Ishikawa (cell line): ENCODE data around the gene HPS4.

ENCODE experiments used
- CEBPB ChIP-seq: IDR thresholded peaks from 2 replicates; pipeline ENCODE4 v1.6.1; 2012
- CREB1 ChIP-seq: IDR thresholded peaks from 2 replicates; pipeline ENCODE4 v1.6.1; 2012; ENCODE audit warnings: low read depth
- EGR1 ChIP-seq: IDR thresholded peaks from 2 replicates; pipeline ENCODE4 v1.6.1; 2012
- EP300 ChIP-seq: IDR thresholded peaks from 2 replicates; pipeline ENCODE4 v1.6.1; 2012; ENCODE audit warnings: borderline replicate concordance
- FOXM1 ChIP-seq: IDR thresholded peaks from 2 replicates; pipeline ENCODE4 v1.6.1; 2012; ENCODE audit warnings: low read depth, borderline replicate concordance
- MAX ChIP-seq: IDR thresholded peaks from 2 replicates; pipeline ENCODE4 v1.6.1; 2012
- NFIC ChIP-seq: IDR thresholded peaks from 2 replicates; pipeline ENCODE4 v1.6.1; 2012
- RAD21 ChIP-seq: IDR thresholded peaks from 2 replicates; pipeline ENCODE4 v1.6.1; 2012; ENCODE audit warnings: low read depth
- REST ChIP-seq: IDR thresholded peaks from 2 replicates; pipeline ENCODE4 v1.6.1; 2012; ENCODE audit warnings: low read depth, mild to moderate bottlenecking
- TAF1 ChIP-seq: IDR thresholded peaks from 2 replicates; pipeline ENCODE4 v1.6.1; 2012; ENCODE audit warnings: low read depth, mild to moderate bottlenecking
- TCF12 ChIP-seq: IDR thresholded peaks from 2 replicates; pipeline ENCODE4 v1.6.1; 2012; ENCODE audit warnings: low read depth
- TEAD4 ChIP-seq: IDR thresholded peaks from 2 replicates; pipeline ENCODE4 v1.6.1; 2012
- USF1 ChIP-seq: IDR thresholded peaks from 2 replicates; pipeline ENCODE4 v1.6.1; 2012
- YY1 ChIP-seq: IDR thresholded peaks from 2 replicates; pipeline ENCODE4 v1.6.1; 2012; ENCODE audit warnings: low read depth
- ZBTB7A ChIP-seq: IDR thresholded peaks from 2 replicates; pipeline ENCODE4 v1.6.1; 2012; ENCODE audit warnings: low read depth

The HPS4 gene

GRCh38 chr22:26489447-26490036, 6.0 kb upstream of the HPS4 start:
- TF ChIP-seq CEBPB (no peak), FOXM1 (no peak), EP300 (no peak), YY1 (no peak), EGR1 (no peak), RAD21 (no peak), TCF12 (no peak), TAF1 (no peak), MAX (no peak), NFIC (no peak), TEAD4 (no peak), CREB1 (no peak), USF1 (no peak), REST (no peak), ZBTB7A (no peak)

- TF ChIP-seq RAD21 (no peak), TAF1 (no peak), YY1 (no peak), REST (no peak), CEBPB (no peak), FOXM1 (no peak), TEAD4 (no peak), CREB1 (no peak), ZBTB7A (no peak), EGR1 (no peak)
These were observed 4.4 kb upstream of the HPS4 start for GRCh38 chr22:26487996-26488395.

- TF ChIP-seq FOXM1 (no peak), USF1 (no peak), EGR1 (no peak), YY1 (no peak), TEAD4 (no peak), NFIC (no peak), REST (no peak), RAD21 (no peak), ZBTB7A (no peak), MAX (no peak), TAF1 (no peak)
These were observed 2.8 kb upstream of the HPS4 start for GRCh38 chr22:26486394-26486793.

GRCh38 chr22:26485806-26486390, 2.3 kb upstream of the HPS4 start:
- TF ChIP-seq CEBPB (no peak), EGR1 (no peak)

- TF ChIP-seq USF1 = no peak
- TF ChIP-seq YY1 = no peak
- no peak for TF ChIP-seq CEBPB
- no peak for TF ChIP-seq TEAD4
- no peak for TF ChIP-seq RAD21
- no peak for TF ChIP-seq NFIC
- TF ChIP-seq ZBTB7A = no peak
- no peak for TF ChIP-seq EP300
- no peak for TF ChIP-seq EGR1
- TF ChIP-seq REST = no peak
- no peak for TF ChIP-seq TCF12
- no peak for TF ChIP-seq FOXM1
- TF ChIP-seq TAF1 = no peak
- TF ChIP-seq MAX = no peak
- TF ChIP-seq CREB1 = no peak
These were observed 1.4 kb upstream of the HPS4 start for GRCh38 chr22:26485013-26485412.
